Right renal pelvis (tissue), 4 donors: ENCODE results near the gene BMP2. TPM values are rescaled to one million over a fixed set of nuclear protein-coding genes. Genes with fewer than 3 reads are reported as not detected.

Experiments
- DNase-seq, 4 donors: peaks; one replicate each; pipeline ENCODE4 v3.0.0-alpha.2; 2013; ENCODE audit warnings: low read depth in 4 of 4, low spot score in 3 of 4, missing footprints in 1 of 4
- polyA plus RNA-seq, 4 donors: library from polyadenylated mRNA; unstranded; fragments of 120-200 nt; gene quantifications; one replicate each; pipeline ENCODE4 v1.2.1, GENCODE V29; 2013; ENCODE audit not compliant: insufficient read length in 4 of 4

The BMP2 gene
- polyA plus RNA-seq, 4 donors = 22.6 to 23.2 (median 23.0) TPM

DNA sequence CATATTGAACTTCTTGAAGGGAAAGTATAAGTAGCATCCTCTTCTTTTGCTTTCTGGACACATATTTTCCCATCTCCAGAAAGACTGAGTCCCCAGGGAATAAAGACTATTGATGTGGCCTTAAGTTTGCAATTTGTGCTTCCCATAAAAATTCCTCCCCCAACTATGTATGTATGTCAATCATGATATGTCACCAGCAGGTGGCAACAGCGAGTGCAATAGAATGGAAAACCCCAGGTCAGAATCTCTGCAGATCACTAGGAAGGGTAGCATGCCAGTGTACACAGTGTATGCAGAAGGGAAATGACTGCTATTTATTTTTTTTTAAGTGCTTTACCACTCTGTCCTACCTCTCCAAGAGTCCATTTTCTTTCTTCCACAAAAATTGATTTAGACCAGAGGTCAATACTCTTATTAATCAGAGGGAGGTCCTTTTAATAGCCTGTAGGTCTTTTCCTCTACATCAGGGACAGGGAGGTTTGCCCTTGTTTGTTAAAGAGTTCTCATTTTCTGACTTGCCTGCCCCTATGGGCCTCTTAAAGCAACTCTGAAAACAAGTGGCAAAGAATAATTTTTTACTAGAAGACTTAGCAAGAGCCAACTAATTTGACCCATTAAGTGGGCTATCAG, 61.4 kb downstream of the BMP2 start:
- DNase-seq = peak; percentile 24 to 55 (median 43)

- DNase-seq = no peak
These were observed 62.1 kb downstream of the BMP2 start for GRCh38 chr20:6829510-6830116.
